HG03520 (cell line): ENCODE results near the gene THAP11.

Source experiments
- ATAC-seq: cut with Tn5 transposase; IDR thresholded peaks from one replicate; pipeline ENCODE4 v1.9.1; 2021; ENCODE audit warnings: mild to moderate bottlenecking, moderate library complexity; ENCODE audit not compliant: unreplicated experiment

THAP11 gene

DNA sequence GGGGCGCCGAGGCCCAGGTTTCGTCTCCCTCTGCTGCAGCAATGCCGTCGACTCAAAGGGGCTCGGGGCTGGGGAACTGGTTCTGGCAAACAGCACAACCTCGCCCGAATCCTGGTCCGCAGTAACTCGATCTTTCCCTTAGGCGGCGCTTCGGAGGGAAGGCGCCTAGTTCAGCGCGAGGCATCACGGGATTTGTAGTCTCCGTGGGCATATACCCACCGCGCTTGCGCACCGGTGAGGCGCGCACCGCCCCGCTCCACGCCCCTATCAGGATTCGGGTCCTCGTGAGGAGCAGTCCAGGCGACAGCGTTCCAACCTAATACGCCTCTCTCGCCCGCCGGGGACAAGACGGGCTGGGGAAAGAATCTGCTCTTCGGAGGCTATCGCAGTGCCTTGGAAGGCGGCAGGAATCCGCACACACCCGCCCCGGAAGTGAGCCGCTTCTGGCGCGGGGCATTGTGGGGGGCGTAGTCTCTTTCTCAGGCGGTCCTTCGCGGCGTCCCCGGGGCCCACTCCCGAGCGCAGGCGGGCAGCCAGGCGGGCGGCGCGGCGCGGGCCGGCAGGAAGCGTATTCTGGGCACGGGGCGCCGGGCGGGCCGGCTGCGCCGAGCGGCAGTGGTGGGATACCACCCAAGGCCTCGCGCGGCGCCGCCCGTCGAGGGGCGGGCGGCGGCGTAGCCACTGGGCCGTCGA is at the start of gene THAP11:
TSS of gene THAP11 (plus strand) at position 505 of the 693 bp plus-strand sequence. CDS start 235 bp downstream, outside the sequence.
- ATAC-seq = peak; percentile 40

DNA sequence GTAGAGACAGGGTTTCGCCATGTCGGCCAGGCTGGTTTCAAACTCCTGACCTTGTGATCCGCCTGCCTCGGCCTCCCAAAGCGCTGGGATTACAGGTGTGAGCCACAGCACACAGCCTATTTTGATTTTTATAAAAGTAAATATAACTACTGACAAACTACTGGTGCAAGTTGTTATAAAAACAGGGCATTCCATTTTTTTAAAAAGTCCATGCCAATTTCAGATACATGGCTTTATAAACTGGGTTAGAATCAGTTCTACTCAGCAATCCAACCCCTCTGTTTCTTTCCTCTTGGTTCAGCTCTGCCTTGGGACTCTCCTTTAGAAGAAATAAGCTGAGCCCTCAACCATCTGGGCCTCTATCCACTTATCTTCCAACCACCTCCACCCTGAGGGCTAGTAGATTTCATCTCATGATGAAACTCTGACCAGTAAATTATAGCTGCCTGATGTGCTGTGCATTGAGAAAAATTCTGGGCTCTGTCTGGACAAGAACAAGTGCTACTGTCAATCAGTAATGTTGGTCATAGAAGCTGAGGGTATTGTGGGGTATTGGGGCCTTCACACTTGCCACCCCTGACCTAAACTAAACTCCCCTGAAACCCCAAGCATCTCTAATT is 45.9 kb upstream of the THAP11 start:
- no peak for ATAC-seq

GRCh38 chr16:67800338-67800926 is 41.7 kb upstream of the THAP11 start:
- ATAC-seq = no peak

DNA sequence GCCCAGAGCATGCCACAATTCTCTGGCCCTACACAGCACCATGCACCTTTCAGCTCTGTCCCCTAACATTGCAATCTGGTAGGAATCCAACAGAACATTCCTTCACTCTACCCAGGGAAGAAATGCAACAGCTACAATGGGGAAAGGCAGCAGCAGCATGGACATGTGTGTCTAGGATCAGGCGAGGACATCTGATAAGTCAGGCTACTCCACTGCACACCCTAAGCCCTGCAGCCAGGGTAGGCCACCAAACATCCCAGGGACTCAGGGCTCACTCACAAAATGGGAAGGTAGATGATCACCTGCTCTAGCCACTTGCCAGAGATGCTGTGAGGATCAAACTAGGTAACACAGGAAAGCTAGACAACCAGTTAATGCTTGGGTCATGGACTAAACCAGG is 40.9 kb upstream of the THAP11 start:
- ATAC-seq = no peak

GRCh38 chr16:67801883-67802282 is 40.2 kb upstream of the THAP11 start:
- no peak for ATAC-seq

DNA sequence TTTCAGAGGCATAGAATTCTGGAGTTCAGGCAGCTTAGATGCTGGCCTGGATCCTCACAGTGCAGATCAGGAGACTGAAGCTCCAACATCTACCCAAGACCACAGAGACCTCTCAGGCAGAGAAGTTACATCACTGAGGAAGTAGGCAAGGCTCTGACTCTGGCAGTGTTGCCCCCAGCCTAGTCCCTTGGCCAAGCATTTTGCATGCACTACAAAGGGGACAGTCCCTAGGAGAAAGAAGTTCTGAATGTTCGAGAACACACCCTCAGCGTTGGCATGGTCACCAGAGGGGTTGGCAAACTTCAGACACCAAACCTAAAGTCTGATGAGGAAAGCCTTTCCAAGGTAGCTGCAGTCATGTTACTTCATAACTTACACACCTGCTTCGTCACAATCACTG is 38.2 kb upstream of the THAP11 start:
- ATAC-seq = no peak

GRCh38 chr16:67804853-67805542 is 37.1 kb upstream of the THAP11 start:
- ATAC-seq = no peak

DNA sequence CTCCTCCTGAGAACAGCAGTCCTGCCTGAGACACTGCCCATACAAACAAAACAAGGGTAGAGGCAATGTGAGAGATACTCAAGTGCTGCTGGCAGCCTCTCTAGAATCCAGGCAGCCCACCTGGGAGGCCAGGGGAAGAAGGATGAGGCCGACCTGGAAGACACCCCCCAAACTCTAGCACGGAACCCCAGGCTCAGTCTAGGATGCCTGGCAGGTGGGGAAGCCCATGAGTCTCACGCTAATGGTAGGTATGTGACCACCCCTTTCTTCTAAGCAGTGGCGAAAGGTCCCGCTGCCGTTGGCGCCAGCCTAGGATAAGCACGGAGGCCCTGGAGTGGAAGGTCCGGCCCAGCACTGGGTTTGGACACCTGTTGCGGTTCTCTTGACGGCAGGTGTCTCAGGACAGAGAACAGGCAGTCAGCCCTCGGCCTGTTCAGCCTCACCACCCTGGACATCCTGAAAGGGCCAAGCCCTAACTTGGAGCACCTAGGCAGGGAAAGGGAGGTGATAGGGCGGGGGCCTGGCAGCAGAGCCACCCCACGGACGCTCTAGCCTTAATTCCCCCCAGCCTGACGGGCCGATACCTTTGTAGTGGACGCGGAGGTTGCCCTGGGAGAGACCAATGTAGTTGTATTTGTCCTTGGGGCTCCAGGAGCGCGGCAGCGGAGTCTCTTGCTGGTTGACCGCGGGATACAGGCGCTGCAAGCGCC is 36.2 kb upstream of the THAP11 start:
- ATAC-seq = peak; percentile 0

- ATAC-seq = peak; percentile 88
Observed at GRCh38 chr16:67806428-67807147, 35.5 kb upstream of the THAP11 start, which contains the start of the genes RANBP10 and TSNAXIP1. RANBP10 (minus strand) TSS chr16:67806560; CDS start chr16:67806536, 24 bp downstream. TSNAXIP1 (plus strand) TSS chr16:67806889; CDS start chr16:67807150, 261 bp downstream.

DNA sequence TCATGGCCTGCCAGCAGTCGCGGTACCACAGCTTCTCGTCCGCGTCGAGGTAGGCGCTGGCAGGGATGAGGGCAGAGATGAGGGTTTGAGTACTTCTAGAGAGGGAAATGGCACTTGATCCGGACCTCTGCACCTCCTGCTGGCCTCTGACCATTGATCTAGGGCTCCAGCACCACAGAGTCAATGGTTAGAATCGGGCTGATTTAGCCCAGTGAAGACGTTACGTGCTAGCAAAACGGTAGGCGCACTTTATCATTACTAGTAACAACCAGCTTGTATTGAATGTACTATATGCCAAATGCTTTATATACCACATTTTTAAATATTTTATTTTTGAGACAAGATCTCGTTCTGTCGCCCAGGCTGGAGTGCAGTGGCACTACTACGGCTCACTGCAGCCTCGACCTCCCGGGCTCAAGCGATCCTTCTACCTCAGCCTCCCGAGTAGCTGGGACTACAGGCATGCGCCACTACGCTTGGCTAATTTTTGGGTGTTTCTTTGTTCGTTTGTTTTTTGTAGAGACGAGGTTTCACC is 34.9 kb upstream of the THAP11 start:
- ATAC-seq = no peak

GRCh38 chr16:67811899-67812298 is 30.2 kb upstream of the THAP11 start:
- no peak for ATAC-seq

- no peak for ATAC-seq
Observed at GRCh38 chr16:67814567-67814966, 27.6 kb upstream of the THAP11 start.

GRCh38 chr16:67820608-67821259 is 21.4 kb upstream of the THAP11 start:
- ATAC-seq = no peak

GRCh38 chr16:67822511-67822910 is 19.6 kb upstream of the THAP11 start:
- ATAC-seq = no peak

DNA sequence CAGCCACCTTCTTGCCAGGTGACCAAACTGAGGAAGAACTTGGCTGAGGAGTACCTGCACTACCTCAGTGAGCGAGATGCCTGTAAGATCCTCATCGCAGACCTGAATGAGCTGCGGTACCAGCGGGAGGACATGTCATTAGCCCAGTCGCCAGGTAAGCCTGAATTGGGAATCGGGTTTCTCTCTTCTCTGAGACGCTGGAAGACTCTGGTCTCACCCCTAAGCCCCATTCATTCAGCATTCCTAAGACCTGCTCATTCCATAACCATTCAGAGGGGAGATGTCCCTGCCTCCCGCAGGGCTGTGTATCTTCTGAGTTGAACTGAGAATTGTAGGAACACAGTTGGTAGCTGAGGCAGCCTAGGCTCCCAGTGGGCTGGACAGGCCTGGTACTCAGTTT is 17.0 kb upstream of the THAP11 start:
- ATAC-seq = no peak

GRCh38 chr16:67825906-67826305 is 16.2 kb upstream of the THAP11 start:
- ATAC-seq = no peak

- ATAC-seq = no peak
Observed at GRCh38 chr16:67828651-67829050, 13.5 kb upstream of the THAP11 start.

DNA sequence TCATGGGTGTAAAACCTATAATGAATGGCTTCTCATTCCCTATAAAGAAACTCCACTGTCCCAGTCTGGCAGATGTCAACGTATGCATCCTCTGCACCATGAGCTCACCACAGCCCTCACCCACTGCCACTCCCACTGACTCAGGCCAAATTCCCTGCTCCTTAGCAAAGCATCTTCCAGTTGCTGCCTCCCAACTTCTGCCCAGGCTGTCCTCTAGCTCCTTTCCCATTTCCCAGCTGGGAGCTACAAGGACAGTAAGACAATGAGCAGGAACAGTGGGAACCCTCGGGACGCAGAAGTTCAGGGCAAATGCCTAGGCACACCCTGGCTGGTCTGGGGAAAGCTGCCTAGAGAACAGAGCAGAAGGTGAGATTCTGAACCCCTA is 9.1 kb upstream of the THAP11 start:
- no peak for ATAC-seq

DNA sequence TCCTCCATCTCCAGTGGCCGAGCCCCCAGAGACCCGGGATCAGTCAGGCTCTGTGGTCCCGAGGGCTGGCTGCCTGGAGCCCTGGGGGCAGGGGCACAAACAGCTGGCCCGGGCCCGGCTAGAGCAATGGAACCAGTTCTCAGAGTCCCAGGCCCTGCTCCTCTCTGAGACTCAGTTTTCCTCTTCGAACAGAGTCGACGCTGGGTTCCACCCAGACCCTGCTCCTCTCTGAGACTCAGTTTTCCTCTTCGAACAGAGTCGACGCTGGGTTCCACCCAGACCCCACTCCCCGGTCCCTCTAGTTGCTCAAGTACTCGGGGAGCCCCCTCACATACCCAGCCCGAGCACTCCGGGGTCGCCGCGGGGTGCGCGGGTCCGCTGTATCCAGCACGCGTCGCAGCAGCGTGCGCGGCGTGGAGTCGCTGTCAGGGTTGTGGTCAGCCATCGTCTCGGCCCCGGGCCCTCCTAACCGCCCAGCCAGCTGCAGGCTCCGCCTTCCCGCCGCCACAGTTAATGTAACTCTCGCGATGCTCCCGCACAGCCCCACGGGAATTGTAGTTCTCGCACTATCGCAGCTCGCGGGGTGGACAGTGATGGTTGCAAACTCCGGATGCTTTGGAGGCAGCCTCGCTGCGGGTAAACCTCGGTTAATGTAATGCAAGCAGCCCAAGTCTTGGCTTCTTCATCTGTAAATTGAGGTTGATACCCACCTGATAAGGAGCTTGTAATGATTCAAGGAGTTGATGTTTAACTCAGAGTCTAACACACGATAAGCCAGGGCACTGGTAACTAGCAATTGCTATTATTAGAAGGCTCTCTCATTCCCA is 8.5 kb upstream of the THAP11 start:
- ATAC-seq = peak; percentile 79
